Omental fat pad (tissue), 4 donors: ENCODE results near the gene TREH. TPM values are rescaled to one million over a fixed set of nuclear protein-coding genes. Genes with fewer than 3 reads are reported as not detected.

Source experiments
- ATAC-seq: fragments of 150-250 bp; one replicate; pipeline ENCODE4 v1.9.1; 2016; ENCODE audit warnings: mild to moderate bottlenecking, moderate library complexity; ENCODE audit not compliant: low FRiP score
- DNase-seq: peaks from one replicate; pipeline ENCODE4 v3.0.0-alpha.2; 2019; ENCODE audit warnings: low spot score
- CTCF ChIP-seq, 3 donors: fragments of 450-650 bp; IDR thresholded peaks; one replicate each; pipeline ENCODE4 v1.5.1; 2016 to 2017; ENCODE audit warnings: antibody characterized with exemption in 3 of 3, mild to moderate bottlenecking in 3 of 3, moderate library complexity in 2 of 3
- total RNA-seq, 4 donors: library from RNA; depleted of rRNA; stranded (reverse); fragments of >200 nt; gene quantifications; one replicate each; pipeline ENCODE4 v1.1.0, GENCODE V29; 2016

The TREH gene
- total RNA-seq, 4 donors from 2014 or later = not detected

- ATAC-seq (no peak), DNase-seq (no peak)
- TF ChIP-seq CTCF (IDR thresholded peaks at IDR 0.05) = no peak
Observed at GRCh38 chr11:118670063-118670462, 9.4 kb downstream of the TREH start.

- DNase-seq (no peak), ATAC-seq (no peak)
- TF ChIP-seq CTCF (IDR thresholded peaks at IDR 0.05) = no peak
Observed at GRCh38 chr11:118666371-118666770, 13.1 kb downstream of the TREH start.

- no peak for DNase-seq
- no peak for TF ChIP-seq CTCF (IDR thresholded peaks at IDR 0.05)
- ATAC-seq = no peak
Observed at GRCh38 chr11:118663902-118664301, 15.5 kb downstream of the TREH start.

GRCh38 chr11:118663381-118663780 is 16.1 kb downstream of the TREH start:
- ATAC-seq (no peak), DNase-seq (no peak)
- no peak for TF ChIP-seq CTCF (IDR thresholded peaks at IDR 0.05)

GRCh38 chr11:118662401-118663271 is 16.8 kb downstream of the TREH start:
- no peak for TF ChIP-seq CTCF (IDR thresholded peaks at IDR 0.05)
- DNase-seq (no peak), ATAC-seq (no peak)

GRCh38 chr11:118661425-118662301 is 17.8 kb downstream of the TREH start:
- TF ChIP-seq CTCF (IDR thresholded peaks at IDR 0.05) = no peak
- ATAC-seq = no peak
- no peak for DNase-seq
